GM12872 (cell line): ENCODE measurements around the gene SLC35F1.

Experiments used
- TF ChIP-seq, protein P1 (sequence below): IDR thresholded peaks from 3 replicates; pipeline ENCODE4 v1.5.1; 2011; ENCODE audit warnings: low read depth, mild to moderate bottlenecking, low read length, moderate library complexity; ENCODE audit not compliant: insufficient read depth

The SLC35F1 gene

DNA sequence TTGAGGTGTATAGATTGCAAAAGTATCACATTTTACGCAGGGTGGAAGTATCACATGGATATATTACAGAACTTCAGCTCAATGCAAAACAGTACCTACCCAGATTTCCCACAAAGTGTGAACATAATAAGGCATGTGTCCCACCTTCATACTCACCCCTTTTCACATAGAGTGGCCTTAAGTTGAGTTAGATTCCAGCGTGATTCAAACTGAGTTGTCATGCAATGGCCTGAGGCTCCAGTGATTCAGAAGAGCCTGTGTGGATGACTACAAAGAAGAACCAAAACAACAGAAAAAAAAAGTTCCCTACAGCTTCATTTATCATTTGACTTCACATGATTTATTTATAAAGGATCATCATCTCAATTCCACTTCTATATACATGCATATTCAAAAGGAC is 309.7 kb downstream of the SLC35F1 start:
- TF ChIP-seq, protein P1, sequence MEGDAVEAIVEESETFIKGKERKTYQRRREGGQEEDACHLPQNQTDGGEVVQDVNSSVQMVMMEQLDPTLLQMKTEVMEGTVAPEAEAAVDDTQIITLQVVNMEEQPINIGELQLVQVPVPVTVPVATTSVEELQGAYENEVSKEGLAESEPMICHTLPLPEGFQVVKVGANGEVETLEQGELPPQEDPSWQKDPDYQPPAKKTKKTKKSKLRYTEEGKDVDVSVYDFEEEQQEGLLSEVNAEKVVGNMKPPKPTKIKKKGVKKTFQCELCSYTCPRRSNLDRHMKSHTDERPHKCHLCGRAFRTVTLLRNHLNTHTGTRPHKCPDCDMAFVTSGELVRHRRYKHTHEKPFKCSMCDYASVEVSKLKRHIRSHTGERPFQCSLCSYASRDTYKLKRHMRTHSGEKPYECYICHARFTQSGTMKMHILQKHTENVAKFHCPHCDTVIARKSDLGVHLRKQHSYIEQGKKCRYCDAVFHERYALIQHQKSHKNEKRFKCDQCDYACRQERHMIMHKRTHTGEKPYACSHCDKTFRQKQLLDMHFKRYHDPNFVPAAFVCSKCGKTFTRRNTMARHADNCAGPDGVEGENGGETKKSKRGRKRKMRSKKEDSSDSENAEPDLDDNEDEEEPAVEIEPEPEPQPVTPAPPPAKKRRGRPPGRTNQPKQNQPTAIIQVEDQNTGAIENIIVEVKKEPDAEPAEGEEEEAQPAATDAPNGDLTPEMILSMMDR = no peak

DNA sequence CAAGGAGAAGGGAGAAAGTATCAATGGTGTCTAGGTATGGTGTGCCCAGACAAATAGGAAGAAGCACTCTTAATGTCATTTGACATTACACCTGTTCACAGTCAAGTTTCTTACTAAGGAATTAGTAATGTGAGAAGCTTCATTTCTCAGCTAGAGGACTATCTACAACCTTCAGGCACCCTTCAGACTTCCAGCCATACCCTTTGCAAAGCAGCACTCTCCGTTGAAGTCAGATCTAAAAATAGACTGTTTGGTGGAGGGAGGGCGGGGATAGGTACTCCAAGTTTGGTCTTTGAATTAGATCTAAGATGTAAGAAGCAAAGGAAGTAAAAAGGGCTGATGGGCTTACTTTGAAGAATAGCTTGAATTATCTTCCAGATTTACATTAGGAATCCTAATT is 311.1 kb downstream of the SLC35F1 start:
- TF ChIP-seq, protein P1 = no peak

DNA sequence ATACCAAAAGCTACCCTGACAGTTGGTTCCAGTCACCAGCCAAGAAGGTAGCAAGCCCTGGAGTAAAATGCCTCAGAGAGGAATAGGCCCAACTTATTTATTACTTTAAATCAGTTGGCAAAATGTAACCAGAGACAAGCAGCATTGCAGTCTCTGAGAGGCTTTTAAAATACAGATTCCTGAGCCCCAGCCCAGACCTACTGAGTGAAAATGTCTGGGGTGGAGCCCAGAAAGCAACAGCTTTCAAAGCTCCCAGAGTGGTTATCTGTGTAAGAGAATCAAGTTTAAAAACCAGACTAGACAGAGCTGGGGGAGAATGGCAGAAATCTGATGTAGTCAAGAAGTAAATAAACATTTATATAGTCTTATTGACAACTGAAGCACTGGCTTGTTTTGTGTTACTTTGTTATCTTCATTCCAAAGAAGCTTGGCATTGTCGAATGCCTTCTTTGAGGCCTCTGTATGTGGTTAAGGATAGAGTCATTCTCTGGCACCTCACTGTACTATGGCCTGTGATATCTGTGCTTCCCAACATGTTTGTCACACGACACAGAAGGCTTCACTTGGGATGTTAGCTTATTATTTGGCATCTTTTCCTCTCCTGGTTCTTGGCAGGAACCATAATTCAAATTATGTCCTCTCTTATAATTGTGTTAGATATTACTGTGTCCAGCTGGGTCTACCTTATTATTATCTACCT is 313.5 kb downstream of the SLC35F1 start:
- TF ChIP-seq, protein P1 = no peak

DNA sequence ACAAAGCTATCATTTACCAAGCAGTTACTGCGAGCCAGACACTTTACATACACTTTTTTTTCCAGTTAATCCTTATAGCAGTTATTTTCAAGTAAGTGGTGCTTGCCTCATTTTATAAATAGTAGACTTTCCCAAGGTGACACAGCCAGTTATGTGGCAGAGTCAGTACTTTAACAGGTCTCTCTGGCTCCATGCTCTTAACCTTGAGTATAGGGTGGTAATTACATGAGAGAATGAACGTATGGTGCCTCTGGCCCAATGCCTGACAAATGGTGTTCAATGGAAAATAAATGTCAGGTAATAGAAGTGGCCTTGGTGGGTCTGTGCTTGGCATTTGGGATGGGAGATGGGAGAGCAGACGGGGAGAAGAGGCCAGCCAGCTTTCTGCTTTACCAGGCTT is 316.3 kb downstream of the SLC35F1 start:
- TF ChIP-seq, protein P1 = no peak

DNA sequence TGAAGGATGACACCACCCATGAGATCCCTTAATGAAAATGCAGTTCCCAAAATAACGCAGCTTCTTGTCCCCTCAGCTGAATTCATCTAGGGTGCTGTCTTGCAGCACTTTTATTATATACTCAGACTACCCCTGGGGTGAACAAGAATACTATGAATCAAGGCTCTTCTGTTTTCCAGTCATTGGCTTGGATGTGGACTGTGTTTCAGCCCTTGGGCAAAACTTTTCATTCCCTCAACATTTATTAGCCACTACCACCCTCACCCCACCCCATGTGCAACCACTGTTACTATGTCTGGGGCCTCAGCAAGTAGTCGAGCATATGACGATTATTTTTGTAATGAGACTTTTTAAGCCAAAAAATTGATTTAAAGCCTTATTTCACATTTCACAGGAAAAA is 321.8 kb downstream of the SLC35F1 start:
- TF ChIP-seq, protein P1 = no peak

DNA sequence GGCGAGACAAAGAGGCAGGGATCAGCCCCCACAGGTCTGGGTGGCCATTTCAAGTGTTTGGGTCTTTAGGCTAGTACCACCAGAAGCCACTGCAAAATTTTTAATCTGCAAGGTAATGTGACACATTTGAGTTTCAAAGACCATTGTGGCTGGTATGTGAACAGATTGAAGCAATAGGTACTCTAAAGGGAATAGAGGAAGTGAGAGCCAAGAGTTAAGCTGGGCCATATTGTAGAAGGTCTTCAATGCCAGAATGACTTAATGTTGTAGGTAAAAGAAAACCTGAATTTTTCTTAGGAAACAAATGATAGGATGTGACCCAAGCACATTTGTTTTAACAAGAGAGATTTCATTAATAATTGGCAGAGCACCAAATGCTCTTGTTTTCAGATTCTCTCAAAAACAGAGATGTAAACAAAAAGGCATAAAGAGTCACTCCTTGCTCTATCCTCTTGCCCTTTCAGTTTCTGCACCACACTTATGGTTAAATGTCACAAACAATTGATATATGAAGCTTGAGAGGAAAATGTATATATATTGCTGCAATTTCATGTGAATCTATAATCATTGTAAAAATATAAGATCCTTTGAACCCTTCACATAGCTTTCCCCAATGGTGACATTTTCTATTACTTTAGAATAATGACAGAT is 333.9 kb downstream of the SLC35F1 start:
- TF ChIP-seq, protein P1 = no peak

DNA sequence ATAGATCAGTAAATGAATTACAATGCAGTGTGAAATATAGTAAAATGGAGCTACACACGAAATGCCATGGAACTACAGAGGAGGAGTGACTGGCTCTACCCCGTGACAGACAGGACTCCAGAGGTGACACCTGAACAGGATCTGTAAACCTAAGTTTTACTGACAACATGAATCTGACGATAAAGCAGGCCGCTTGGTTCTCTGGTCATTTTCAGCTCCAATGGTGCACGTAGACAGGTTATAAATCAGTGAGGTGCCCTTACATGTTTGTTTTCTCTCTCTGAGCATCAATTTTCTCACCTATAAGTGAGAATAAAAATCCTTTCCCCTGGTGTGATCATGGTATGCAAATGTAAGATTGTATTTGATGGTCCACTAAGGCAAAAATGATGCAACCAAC is 339.3 kb downstream of the SLC35F1 start:
- TF ChIP-seq, protein P1 = no peak
